ENCODE results near the gene RASL10A.

The RASL10A gene

DNA sequence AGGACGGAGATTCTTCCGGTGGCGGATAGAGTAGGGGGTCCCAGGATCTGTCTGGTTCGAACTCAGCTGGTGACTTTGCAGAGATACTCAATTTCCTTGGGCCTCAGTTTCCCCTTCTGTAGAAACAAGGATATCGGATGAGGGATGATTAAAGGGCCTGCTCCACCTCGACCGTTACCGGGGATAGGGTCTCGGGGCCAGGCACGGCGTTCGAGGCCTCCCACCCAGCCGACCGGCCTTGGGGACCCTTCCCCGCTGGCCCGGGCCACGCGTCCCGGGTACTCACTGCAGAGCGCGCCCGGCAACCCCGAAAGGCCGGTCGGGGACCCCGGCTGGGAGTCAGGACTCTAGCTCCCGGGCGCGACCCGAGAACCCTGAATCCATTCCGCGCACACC is 48.0 kb downstream of the RASL10A start:
- no peak for ATAC-seq

GRCh38 chr22:29266564-29267461 is 48.7 kb downstream of the RASL10A start:
- no peak for ATAC-seq

DNA sequence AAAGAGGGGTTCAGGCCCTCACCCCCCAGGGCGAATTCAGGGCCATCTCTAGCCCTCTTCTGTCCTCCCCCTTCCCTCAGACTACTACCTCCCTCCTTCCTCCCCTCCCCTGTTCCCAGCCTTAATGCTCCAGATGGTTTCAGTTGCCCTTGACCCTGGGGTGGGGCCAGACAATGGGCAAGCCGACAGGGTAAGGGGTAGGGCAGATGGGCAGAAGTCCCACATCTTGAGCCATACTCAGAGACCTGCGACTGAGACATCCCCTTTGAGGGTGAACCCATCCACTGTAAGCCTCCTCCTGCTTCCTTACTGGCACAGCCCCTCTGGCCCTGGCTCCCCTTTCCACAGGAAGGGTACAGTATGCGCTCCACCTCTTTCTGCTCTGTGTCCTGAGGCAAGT is 49.6 kb downstream of the RASL10A start:
- no peak for ATAC-seq

GRCh38 chr22:29265305-29265704 is 50.2 kb downstream of the RASL10A start:
- ATAC-seq, result no peak

- no peak for ATAC-seq
These were observed 51.7 kb downstream of the RASL10A start for GRCh38 chr22:29263791-29264276.

Data from activated CD4-positive, CD25-positive, alpha-beta regulatory T cell treated with anti-CD3 and anti-CD28 coated beads, Interleukin-2, amount 50 U/mL, for 24 hours (primary cell).